Osteoblast (primary cell): Measurements from ENCODE around the gene RAB36. TPM values are rescaled to one million over a fixed set of nuclear protein-coding genes. Genes with fewer than 3 reads are reported as not detected.
A peak's percentile ranks its signal among the peaks of the same experiment; 100 is the strongest.

ENCODE experiments used
- DNase-seq: peaks from one replicate; pipeline ENCODE4 v3.0.0; 2011; ENCODE audit warnings: low spot score, mixed read lengths; ENCODE audit not compliant: insufficient read length; ENCODE audit errors: missing footprints
- H2AFZ ChIP-seq: 2 replicates; pipeline ENCODE4 v1.6.0; 2011; ENCODE audit warnings: mild to moderate bottlenecking, low read length
- H3K27ac ChIP-seq: 2 replicates; pipeline ENCODE4 v1.5.1; 2011; ENCODE audit warnings: mild to moderate bottlenecking, low read depth, low read length, moderate library complexity
- H3K27me3 ChIP-seq: 2 replicates; pipeline ENCODE4 v1.6.0; 2012; ENCODE audit warnings: mild to moderate bottlenecking, control low read depth, inconsistent platforms, low read length, moderate library complexity; ENCODE audit not compliant: insufficient read depth
- H3K36me3 ChIP-seq: 2 replicates; pipeline ENCODE4 v1.5.1; 2011; ENCODE audit warnings: mild to moderate bottlenecking, low read length, control low read depth, moderate library complexity; ENCODE audit not compliant: insufficient read depth
- H3K4me1 ChIP-seq: 2 replicates; pipeline ENCODE4 v1.5.1; 2011; ENCODE audit warnings: mild to moderate bottlenecking, low read length, control low read depth, moderate library complexity; ENCODE audit not compliant: insufficient read depth
- H3K4me2 ChIP-seq: 2 replicates; pipeline ENCODE4 v1.6.0; 2011; ENCODE audit warnings: mild to moderate bottlenecking, low read length; ENCODE audit not compliant: insufficient read depth
- H3K4me3 ChIP-seq: fragments of 200-600 bp; sonication (generic); 3 replicates; pipeline ENCODE4 v1.5.1; 2012; ENCODE audit warnings: mild to moderate bottlenecking, low read length, inconsistent platforms; ENCODE audit not compliant: insufficient read depth
- H3K79me2 ChIP-seq: 2 replicates; pipeline ENCODE4 v1.6.0; 2012; ENCODE audit warnings: mild to moderate bottlenecking, low read length, control low read depth, inconsistent platforms; ENCODE audit not compliant: insufficient read depth
- H3K9me3 ChIP-seq: 2 replicates; pipeline ENCODE4 v1.5.1; 2011; ENCODE audit warnings: low read depth, low read length, control low read depth
- H4K20me1 ChIP-seq: 2 replicates; pipeline ENCODE4 v1.6.0; 2012; ENCODE audit warnings: mild to moderate bottlenecking, low read length, control low read depth; ENCODE audit not compliant: insufficient read depth
- total RNA-seq: library from RNA; depleted of rRNA; stranded (reverse); fragments of >200 nt; gene quantifications from 2 replicates; pipeline ENCODE4 v1.2.3, GENCODE V29; 2012
- TF ChIP-seq, protein P1 (sequence below): IDR thresholded peaks from 2 replicates; pipeline ENCODE4 v1.5.1; 2011; ENCODE audit warnings: mild to moderate bottlenecking, low read depth, low read length, moderate library complexity; ENCODE audit errors: extremely low read depth

Gene RAB36
- total RNA-seq, 1 donor, result 7.6 TPM

- Histone ChIP-seq H3K4me1 (peaks cover 47% of the 10 kb centered on the region), H3K4me3 (peak overlapping the region; percentile 77), H4K20me1 (peaks cover 47% of the 10 kb centered on the region), H2AFZ (no peak overlapping the region), H3K27me3 (no peaks in the 10 kb centered on the region), H3K9me3 (no peaks in the 10 kb centered on the region), H3K36me3 (peaks cover 4% of the 10 kb centered on the region), H3K27ac (no peak overlapping the region), H3K79me2 (peaks cover 60% of the 10 kb centered on the region), H3K4me2 (peak overlapping the region; percentile 83)
- TF ChIP-seq, protein P1, sequence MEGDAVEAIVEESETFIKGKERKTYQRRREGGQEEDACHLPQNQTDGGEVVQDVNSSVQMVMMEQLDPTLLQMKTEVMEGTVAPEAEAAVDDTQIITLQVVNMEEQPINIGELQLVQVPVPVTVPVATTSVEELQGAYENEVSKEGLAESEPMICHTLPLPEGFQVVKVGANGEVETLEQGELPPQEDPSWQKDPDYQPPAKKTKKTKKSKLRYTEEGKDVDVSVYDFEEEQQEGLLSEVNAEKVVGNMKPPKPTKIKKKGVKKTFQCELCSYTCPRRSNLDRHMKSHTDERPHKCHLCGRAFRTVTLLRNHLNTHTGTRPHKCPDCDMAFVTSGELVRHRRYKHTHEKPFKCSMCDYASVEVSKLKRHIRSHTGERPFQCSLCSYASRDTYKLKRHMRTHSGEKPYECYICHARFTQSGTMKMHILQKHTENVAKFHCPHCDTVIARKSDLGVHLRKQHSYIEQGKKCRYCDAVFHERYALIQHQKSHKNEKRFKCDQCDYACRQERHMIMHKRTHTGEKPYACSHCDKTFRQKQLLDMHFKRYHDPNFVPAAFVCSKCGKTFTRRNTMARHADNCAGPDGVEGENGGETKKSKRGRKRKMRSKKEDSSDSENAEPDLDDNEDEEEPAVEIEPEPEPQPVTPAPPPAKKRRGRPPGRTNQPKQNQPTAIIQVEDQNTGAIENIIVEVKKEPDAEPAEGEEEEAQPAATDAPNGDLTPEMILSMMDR, result no peak
- peak; percentile 90 for DNase-seq
These were observed 37.2 kb downstream of the RAB36 start for GRCh38 chr22:23182309-23183060.

DNA sequence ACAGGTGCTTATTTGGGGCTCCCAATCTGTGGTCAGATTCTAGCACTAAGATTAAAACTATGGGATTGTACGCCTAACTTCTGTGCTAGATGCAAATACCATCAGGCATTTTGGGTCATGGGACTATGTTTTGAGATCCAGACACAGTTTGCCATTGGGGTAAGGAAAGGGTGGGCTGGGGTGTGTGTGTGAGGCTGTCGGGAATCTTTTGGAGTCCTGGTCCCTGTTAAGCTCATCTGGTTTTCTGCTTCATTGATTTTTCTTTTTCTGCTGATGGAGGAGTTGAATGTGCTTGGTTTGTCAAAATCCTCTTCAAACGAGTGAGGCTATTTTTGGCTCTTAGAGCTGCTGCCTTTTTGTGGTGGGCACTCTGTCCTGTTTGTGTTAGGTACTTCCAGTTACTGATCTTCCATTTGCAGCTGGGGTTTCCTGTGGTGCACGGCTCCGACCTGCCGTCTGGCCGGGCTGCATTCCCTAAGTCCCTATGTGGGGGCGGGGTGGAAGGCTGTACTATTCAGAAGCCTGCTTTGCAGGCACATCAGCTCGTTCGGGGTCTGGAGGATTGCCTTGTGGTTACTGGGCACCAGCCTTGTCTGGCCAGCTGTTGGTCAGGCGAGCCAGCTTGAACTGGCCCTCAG is 37.9 kb downstream of the RAB36 start:
- Histone ChIP-seq H3K36me3 (peaks cover 4% of the 10 kb centered on the region), H3K4me3 (peak overlapping the region; percentile 77), H3K27ac (no peak overlapping the region), H2AFZ (no peak overlapping the region), H4K20me1 (peaks cover 53% of the 10 kb centered on the region), H3K27me3 (no peaks in the 10 kb centered on the region), H3K4me2 (peak overlapping the region; percentile 83), H3K79me2 (peaks cover 67% of the 10 kb centered on the region), H3K4me1 (peaks cover 54% of the 10 kb centered on the region), H3K9me3 (no peaks in the 10 kb centered on the region)
- TF ChIP-seq, protein P1, result no peak
- peak; percentile 94 for DNase-seq

DNA sequence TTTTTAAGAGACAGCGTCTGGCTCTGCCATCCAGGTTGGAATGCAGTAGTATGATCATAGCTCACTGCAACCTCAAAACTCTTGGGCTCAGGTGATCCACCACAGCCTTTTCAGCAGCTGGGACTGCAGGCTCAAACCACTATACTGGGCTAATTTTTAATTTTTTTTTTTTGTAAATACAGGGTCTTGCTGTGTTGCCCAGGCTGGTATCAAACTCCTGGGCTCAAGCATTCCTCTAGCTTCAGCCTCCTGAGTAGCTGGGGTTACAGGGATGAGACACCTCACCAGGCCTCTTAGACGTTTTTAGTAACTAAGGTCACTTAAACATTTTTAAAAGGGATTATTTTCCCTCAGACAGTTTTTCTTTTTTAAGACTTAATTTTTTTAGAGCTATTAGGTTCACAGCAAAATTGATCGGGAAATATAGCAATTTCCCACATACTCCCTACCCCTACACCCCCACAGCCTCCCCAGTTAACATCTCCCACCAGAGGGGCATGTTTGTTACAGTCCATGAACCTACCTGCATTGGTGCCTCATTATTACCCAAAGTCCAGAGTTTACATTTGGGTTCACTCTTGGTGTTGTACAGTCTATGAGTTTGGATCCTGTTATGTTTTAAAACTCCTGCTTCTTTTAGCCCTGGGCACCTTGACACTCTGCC is 39.0 kb downstream of the RAB36 start:
- Histone ChIP-seq H3K9me3 (no peaks in the 10 kb centered on the region), H3K4me3 (no peak overlapping the region), H4K20me1 (peaks cover 60% of the 10 kb centered on the region), H2AFZ (no peak overlapping the region), H3K4me2 (no peak overlapping the region), H3K27me3 (no peaks in the 10 kb centered on the region), H3K27ac (no peak overlapping the region), H3K36me3 (peaks cover 4% of the 10 kb centered on the region), H3K4me1 (peaks cover 51% of the 10 kb centered on the region), H3K79me2 (peaks cover 76% of the 10 kb centered on the region)
- no peak for DNase-seq
- TF ChIP-seq, protein P1, result no peak

- Histone ChIP-seq H3K4me2 (no peak overlapping the region), H3K79me2 (peaks cover 81% of the 10 kb centered on the region), H4K20me1 (peaks cover 61% of the 10 kb centered on the region), H3K36me3 (peaks cover 4% of the 10 kb centered on the region), H2AFZ (no peak overlapping the region), H3K9me3 (no peaks in the 10 kb centered on the region), H3K27ac (no peak overlapping the region), H3K4me1 (peaks cover 46% of the 10 kb centered on the region), H3K4me3 (no peak overlapping the region), H3K27me3 (no peaks in the 10 kb centered on the region)
- no peak for DNase-seq
- TF ChIP-seq, protein P1, result no peak
These were observed 39.5 kb downstream of the RAB36 start for GRCh38 chr22:23184764-23185113.
